GM12873 (cell line): ENCODE data around the gene MTHFD1L.

Experiments used
- CTCF ChIP-seq: IDR thresholded peaks from 2 replicates; pipeline ENCODE4 v1.5.1; 2012; ENCODE audit warnings: low read depth, mild to moderate bottlenecking, moderate library complexity, low read length, control low read depth; ENCODE audit not compliant: insufficient read depth; ENCODE audit errors: missing control alignments

Gene MTHFD1L

GRCh38 chr6:150993253-150993652 lies 127.8 kb downstream of the MTHFD1L start:
- TF ChIP-seq CTCF, result no peak

GRCh38 chr6:150994026-150994425 lies 128.5 kb downstream of the MTHFD1L start:
- TF ChIP-seq CTCF, result no peak

GRCh38 chr6:150996968-150997367 lies 131.5 kb downstream of the MTHFD1L start:
- no peak for TF ChIP-seq CTCF

GRCh38 chr6:150999107-150999506 lies 133.6 kb downstream of the MTHFD1L start:
- no peak for TF ChIP-seq CTCF

- TF ChIP-seq CTCF, result no peak
Observed at GRCh38 chr6:150999576-150999975, 134.1 kb downstream of the MTHFD1L start.

- TF ChIP-seq CTCF, result no peak
Observed at GRCh38 chr6:151001387-151002056, 136.0 kb downstream of the MTHFD1L start.

GRCh38 chr6:151002057-151002450 lies 136.6 kb downstream of the MTHFD1L start:
- no peak for TF ChIP-seq CTCF
